Mononuclear cell (primary cell): ENCODE data around the gene ACER1. TPM values are rescaled to one million over a fixed set of nuclear protein-coding genes. Genes with fewer than 3 reads are reported as not detected.
"Not testable (repeated sequence)": the region's sequence is repeated elsewhere in the genome, so short reads cannot be mapped to it uniquely, and the experiment has no call there.

Source experiments
- H3K27me3 ChIP-seq: 2 replicates; pipeline ENCODE4 v1.6.0; 2011; ENCODE audit warnings: low read length, control low read depth; ENCODE audit not compliant: insufficient read depth
- H3K4me1 ChIP-seq: 2 replicates; pipeline ENCODE4 v1.5.1; 2011; ENCODE audit warnings: mild to moderate bottlenecking, low read length, control low read depth; ENCODE audit not compliant: insufficient read depth
- H3K4me3 ChIP-seq: 2 replicates; pipeline ENCODE4 v1.5.1; 2011; ENCODE audit warnings: mild to moderate bottlenecking, low read length, moderate library complexity
- H3K9me3 ChIP-seq: 2 replicates; pipeline ENCODE4 v1.5.1; 2011; ENCODE audit warnings: low read depth, mild to moderate bottlenecking, control low read depth, low read length
- total RNA-seq: library from RNA; depleted of rRNA; stranded (reverse); fragments of >200 nt; gene quantifications from one replicate; pipeline ENCODE4 v1.2.3, GENCODE V29; 2012

The ACER1 gene
- total RNA-seq, 1 donor = 0.42 TPM

DNA sequence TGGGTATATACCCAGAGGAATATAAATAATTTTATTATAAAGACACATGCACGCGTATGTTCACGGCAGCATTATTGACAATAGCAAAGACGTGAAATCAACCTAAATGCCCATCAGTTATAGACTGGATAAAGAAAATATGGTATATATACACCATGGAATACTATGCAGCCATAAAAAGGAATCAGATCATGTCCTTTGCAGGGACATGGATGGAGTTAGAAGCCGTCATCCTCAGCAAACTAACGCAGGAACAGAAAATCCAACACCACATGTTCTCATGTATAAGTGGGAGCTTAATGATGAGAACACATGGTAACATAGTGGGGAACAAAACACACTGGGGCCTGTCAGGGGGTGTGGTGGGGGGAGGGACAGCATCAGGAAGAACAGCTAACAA, 51.0 kb downstream of the ACER1 start:
- H3K27me3 ChIP-seq, H3K4me3 ChIP-seq, H3K9me3 ChIP-seq: not testable (repeated sequence)
- H3K4me1 ChIP-seq = peaks cover 24% of the 10 kb centered on the region

DNA sequence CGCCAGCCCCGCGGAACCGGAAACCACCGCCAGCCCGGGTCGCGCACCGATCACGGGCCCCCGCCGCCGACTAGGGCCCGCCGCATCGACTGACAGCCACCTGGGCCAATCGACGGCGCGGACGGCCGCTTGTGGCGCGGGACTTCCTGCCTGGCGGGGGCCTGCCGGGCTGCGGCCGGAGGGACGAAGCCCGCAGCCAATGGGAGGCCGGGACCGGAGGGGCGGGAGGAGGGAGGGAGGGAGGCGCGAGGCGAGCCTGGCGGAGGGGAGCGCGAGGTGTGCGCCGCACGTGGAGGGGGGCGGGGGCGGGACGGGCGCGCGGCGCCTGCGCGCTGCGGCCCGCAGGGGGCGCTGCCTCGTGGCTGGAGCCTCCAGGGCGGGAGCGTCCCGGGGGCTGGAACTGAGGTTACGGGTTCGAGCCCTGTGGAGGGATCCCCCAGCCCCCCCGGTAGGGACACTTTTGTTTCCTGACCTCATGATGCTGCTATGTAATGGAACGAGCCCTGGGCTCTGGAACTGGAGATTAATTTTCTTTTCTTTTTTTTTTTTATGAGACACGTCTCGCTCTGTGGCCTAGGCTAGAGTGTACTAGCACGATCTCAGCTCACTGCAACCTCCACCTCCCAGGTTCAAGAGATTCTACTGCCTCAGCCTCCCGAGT, 53.4 kb downstream of the ACER1 start, which contains the start of gene MLLT1:
Gene MLLT1, minus strand, starts transcription at position 45 of the 661 bp plus-strand sequence. CDS start 191 bp downstream, outside the sequence.
- no peaks in the 10 kb centered on the region for H3K27me3 ChIP-seq
- no peaks in the 10 kb centered on the region for H3K9me3 ChIP-seq
- peaks cover 47% of the 10 kb centered on the region for H3K4me1 ChIP-seq
- H3K4me3 ChIP-seq = peak within 1 kb of the TSS; percentile 51

DNA sequence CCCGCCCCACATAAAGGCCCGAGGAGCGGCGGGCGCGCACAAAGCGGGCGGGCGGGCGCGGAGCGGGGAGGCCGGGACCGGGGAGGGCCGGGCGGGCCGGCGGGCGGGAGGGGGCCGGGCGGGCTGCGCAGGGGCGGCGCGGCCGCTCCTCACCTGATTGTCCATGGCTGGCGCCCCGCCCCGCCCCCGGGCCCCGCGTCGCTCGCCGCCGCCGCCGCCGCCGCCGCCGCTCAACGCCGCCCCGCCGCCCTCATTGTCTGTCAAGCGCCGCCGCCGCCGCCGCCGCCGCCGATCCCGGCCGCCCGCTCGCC, 53.8 kb downstream of the ACER1 start:
- no peaks in the 10 kb centered on the region for H3K9me3 ChIP-seq
- peak overlapping the region; percentile 51 for H3K4me3 ChIP-seq
- H3K4me1 ChIP-seq = peaks cover 52% of the 10 kb centered on the region
- H3K27me3 ChIP-seq = no peaks in the 10 kb centered on the region

DNA sequence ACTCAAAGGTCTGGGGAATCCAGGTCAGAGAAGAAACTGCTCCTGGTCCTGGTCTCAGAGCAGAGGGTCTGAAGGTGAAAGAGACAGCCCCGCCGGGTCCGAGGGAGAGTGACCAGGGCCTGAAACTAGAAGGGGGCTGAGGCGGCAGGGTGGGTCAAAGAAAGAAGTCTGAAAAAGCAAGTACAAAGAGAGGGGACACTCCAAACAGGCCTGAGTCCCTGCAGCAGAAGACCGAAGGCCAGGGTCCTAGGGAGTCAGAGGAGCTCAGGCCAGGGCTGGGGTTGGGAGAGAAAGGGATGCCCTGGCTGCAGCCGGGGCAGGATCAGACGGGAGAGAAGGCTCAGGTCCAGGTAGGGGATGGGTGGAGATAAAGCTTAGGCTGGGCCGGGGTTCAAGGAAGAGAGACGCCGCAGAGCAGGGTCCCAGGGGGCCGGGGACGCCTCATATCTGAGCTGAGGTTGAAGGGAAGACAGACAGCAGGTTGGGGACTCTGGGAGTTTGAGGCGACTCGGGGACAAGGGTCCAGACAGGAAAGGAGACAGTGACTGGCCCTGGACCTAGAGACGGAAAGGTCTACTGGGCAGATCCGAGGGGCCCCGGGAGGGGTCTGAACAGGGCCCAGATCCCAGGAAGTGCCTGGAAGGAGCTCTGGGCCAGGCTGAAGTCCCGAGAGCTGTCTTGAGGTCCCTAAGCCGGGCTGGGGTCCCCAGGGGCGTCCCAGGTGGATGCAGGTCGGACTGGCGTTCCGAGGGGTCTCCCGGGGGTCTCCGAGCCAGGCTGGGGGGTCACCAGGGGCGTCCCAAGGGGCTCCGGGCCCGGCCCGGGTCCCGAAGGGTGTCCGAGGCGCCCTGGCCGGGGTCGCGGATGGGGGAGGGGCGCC, 54.4 kb downstream of the ACER1 start:
- Histone ChIP-seq H3K4me1 (peaks cover 58% of the 10 kb centered on the region), H3K4me3 (peak overlapping the region; percentile 51), H3K9me3 (no peaks in the 10 kb centered on the region), H3K27me3 (no peaks in the 10 kb centered on the region)

DNA sequence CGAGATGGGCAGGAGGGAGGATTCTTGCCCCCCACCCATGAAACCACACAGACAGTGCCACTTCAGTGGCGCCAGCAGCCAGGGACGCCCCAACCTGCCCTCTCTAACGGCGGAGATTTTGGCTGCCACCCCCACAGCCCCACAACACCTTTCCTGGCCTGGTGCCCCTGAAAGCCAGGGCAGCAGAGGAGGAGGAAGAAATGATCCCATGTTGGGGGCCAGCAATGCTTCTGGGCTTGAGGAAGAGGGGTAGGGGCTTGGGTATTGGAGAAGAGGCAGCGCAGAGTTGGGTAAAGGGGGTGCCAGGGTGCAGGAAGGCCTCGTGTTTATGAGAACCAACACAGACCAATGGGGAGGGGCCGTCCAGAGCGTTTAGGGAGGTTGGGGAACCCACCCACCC, 55.4 kb downstream of the ACER1 start:
- H3K27me3 ChIP-seq = no peaks in the 10 kb centered on the region
- H3K9me3 ChIP-seq = no peaks in the 10 kb centered on the region
- no peak overlapping the region for H3K4me3 ChIP-seq
- peaks cover 67% of the 10 kb centered on the region for H3K4me1 ChIP-seq

DNA sequence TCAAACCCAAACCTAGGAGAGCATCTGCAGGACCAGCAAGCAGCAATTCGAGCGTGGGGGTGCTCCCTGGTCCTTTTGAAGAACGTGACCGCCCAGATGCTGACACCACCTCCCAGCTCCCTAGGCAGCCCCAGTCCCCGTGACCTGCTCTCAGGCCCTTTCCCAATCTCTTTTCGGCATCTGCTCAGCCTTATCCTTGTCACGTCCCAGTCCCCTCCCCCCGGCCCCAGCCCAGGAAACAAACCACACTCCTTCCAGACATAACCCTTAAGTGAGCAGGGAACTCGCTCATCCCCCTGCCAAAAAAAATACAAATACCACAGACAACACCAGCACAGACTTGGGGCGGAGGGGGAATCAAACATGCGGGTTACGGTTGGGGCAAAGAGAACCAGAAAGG, 57.0 kb downstream of the ACER1 start:
- Histone ChIP-seq H3K4me3 (no peak overlapping the region), H3K9me3 (no peaks in the 10 kb centered on the region), H3K4me1 (peaks cover 70% of the 10 kb centered on the region), H3K27me3 (no peaks in the 10 kb centered on the region)

DNA sequence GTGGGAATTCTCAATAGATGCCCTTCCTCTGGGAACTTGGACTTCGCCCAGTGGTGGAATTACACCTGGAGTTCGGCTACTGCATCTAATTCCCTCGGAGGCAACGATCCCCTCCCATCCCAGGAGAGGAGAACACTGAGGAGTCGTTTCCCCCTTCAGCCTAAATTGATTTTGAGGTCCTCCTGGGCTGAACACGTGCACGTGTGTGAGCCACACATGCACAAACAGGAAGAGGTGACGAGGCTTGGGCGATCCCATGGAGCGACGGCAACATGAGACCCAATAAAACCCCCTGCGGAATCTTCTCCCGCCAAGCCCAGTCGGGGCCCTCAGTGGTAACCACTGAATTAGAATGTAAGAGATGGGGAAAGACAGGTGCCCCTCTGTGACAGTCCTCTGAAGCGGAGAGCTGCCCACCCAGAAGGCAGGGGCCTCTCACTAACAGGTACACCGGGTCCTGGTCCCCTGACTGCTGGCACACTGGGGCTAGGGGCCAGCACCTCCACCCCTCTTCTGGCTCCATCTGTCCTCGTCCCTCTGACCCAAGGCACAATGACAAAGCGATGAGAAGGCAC, 58.2 kb downstream of the ACER1 start:
- H3K9me3 ChIP-seq = no peaks in the 10 kb centered on the region
- H3K4me1 ChIP-seq = peaks cover 66% of the 10 kb centered on the region
- no peaks in the 10 kb centered on the region for H3K27me3 ChIP-seq
- no peak overlapping the region for H3K4me3 ChIP-seq

DNA sequence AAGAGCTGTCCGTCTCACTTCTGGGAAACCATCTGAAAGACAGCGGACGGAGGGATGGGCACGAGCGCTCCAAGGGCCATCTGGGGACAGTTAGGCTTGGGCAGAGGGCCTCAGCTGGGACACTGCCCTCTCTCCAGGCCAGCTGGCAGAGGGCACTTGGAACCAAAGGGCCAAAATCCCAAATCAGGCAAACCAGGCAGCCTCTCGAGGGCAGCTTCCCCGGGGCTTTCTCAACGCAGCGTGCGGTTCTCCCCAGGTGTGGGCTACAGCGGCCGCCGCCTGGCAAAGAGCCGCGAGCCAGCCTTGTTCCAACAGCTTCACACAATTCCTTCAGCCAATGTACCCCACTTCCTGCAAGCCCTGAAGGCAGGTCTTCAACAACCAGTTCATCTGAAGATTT, 58.7 kb downstream of the ACER1 start:
- Histone ChIP-seq H3K4me3 (no peak overlapping the region), H3K4me1 (peaks cover 65% of the 10 kb centered on the region), H3K9me3 (no peaks in the 10 kb centered on the region), H3K27me3 (no peaks in the 10 kb centered on the region)

DNA sequence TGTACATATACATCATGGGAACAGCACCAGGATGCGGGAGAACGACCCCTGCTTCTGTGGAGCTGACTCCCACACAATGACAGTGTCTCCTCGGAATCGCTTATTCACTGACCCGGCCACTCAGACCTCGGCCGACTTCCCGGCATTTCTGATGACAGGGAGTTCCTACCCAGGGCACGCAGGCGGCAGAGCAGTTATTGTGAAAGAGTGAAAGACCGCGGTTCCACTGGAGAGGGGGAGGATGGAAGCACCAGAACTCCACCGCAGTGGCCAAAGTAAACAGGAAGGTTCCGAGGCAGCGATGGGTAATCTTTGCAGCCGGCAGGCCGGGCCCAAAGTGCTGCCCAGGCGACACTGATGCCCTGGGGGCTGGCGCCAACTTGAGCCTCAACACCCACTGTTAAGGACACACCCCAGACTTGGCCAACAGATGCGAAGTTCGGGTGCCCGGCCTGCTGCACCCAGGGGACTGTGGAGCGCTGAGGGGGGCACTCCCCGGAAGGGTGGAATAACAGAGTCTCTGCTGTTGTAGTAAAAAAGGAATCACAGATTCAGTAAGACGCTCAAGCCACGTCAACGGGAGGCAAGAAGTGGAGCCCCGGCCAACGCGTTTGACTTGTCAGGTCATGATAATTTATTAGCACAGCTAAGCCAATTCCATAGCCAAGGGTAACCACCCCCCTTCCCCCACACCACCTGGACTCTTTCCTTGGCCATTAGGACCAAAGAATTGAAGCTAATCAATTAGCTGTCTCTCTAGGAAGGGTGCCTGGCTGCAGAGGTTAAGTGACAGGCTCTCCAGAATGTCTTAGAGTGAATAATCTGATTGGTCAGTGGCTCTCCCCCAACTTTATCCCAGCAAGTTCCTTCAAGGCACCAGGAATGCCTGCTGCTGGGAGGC, 59.5 kb downstream of the ACER1 start:
- Histone ChIP-seq H3K9me3 (no peaks in the 10 kb centered on the region), H3K27me3 (no peaks in the 10 kb centered on the region), H3K4me3 (peak overlapping the region; percentile 6), H3K4me1 (peaks cover 61% of the 10 kb centered on the region)

DNA sequence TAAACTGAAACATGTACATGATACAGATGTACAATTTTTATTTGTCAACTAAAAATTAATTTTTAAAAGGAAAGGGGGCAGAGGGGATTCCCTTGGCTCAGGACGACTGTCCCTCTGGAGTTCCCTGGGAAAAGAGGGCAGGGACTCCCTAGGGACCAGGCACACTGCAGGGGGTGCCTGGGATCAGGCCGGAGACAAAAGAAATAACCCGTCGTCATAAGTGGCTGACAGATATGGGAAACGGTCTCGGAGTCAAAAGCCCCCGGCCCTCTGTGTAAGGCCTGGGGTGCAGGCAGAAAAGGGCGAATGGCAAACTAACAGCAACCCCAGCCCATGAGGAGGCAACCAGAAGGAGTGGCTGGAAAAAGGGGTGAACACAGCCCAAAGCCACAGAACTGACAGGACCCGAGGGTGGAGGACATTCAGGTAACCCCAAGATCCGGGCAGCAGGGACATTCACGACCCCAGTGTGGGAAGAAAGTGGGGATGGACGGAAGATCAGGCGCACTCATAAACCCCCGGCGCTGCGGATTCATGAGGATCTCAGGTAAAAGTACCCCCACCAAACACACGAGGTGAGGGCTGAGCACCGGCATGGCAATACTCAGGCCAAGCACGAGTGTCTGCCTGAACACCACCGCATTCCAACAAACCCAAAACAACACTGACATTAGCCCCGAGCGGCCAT, 60.4 kb downstream of the ACER1 start:
- peaks cover 53% of the 10 kb centered on the region for H3K4me1 ChIP-seq
- no peak overlapping the region for H3K4me3 ChIP-seq
- H3K9me3 ChIP-seq = no peaks in the 10 kb centered on the region
- no peaks in the 10 kb centered on the region for H3K27me3 ChIP-seq

DNA sequence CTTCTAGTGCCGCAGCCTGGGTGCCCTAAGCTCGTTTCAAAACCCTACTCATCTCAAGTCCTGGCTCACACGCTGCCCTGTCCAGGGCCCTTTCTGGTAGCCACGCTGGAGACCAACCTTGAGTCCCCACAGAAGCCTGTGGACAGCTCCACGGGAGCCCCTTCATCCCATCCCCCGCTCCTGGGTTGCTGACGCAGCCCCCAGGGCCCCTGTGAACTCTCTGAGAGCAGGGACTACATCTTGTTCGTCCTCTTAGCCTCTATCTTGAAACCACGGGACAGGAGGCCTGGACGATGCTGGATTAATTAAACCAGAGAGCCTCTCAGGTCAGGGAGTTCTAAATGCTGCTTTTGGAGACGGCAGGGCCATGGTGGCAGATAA, 61.0 kb downstream of the ACER1 start:
- H3K4me3 ChIP-seq = no peak overlapping the region
- H3K9me3 ChIP-seq = no peaks in the 10 kb centered on the region
- H3K27me3 ChIP-seq = no peaks in the 10 kb centered on the region
- peaks cover 46% of the 10 kb centered on the region for H3K4me1 ChIP-seq

DNA sequence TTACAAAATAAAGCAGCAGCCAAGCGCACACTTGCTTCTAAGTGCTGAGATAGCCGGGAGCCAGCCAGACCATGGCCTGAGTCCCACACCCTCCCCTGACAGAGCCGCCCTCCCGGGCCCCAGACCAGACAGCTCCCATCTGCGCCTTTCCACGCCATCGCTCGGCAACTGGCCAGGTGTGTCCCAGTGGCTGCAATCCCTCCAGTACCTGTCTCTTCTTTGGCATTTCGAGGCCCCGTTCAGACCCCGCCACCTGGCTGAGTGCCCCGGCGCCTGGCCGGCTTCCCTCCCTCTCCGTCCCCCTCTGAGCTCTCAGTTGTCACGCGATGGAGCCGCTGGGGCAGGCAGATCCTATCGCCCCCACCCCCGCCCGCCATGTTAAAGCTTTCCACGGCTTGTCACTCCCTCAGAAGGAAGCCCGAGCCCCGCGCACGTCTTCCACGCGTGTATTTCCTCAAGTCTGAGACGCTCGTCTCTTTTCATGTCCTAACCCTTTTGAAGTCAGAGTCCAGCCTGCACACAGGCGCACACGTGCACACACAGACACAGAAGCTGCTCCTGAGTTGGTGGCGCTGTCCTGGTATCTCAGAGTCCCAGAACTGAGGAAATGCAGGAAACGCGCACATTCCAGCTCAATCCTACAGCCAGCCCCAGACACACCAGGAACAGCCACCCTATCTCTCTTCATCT, 61.5 kb downstream of the ACER1 start:
- Histone ChIP-seq H3K27me3 (no peaks in the 10 kb centered on the region), H3K9me3 (no peaks in the 10 kb centered on the region), H3K4me1 (peaks cover 41% of the 10 kb centered on the region), H3K4me3 (no peak overlapping the region)

DNA sequence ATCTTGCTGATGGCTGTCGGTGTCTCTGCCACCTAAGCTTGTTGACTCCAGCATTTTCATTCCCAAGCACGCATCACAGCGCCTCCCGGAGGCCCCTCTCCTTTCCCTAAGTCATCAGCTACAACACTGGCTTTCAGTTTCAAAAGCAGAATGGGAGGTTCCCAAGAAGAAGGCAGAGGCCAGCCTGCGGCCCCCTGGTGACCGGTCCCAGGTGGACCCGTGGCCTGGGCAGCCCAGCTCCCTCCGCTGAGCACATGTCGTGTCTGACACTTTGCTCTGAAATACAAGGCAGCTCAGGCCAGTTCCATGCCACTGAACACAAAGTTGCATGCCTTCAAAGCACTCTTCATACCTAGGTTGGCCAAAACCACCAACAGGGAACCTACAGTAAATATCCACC, 62.2 kb downstream of the ACER1 start:
- Histone ChIP-seq H3K9me3 (no peaks in the 10 kb centered on the region), H3K4me3 (no peak overlapping the region), H3K4me1 (peaks cover 35% of the 10 kb centered on the region), H3K27me3 (no peaks in the 10 kb centered on the region)

DNA sequence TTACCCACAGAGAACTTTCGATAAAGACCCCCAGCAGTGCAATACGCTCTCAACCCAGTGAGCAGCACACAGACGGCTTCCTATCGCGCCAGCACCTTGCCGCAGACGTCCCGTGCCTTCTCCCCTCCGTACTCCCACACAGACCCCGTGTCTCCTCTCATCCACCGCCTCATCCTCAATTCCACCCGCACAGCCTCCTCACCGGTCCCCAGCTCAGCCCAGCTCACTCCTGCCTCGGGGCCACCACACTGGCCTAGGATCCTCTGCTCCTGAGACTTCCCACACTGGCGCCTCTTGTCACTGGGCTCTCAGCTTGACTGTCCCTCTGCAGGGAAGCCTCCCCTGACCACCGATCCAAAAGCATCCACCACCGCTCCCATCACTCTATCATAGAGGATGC, 62.6 kb downstream of the ACER1 start:
- Histone ChIP-seq H3K4me3 (no peak overlapping the region), H3K9me3 (no peaks in the 10 kb centered on the region), H3K27me3 (no peaks in the 10 kb centered on the region), H3K4me1 (peaks cover 31% of the 10 kb centered on the region)
